Rectal smooth muscle tissue (tissue), 1 donor: Measurements from ENCODE around the gene CLEC4D.

Experiments
- H3K27ac ChIP-seq: one replicate; pipeline ENCODE4 v1.7.0; 2013; ENCODE audit warnings: low read depth, low read length, inconsistent platforms
- H3K27me3 ChIP-seq: one replicate; pipeline ENCODE4 v1.7.0; 2013; ENCODE audit warnings: low read length; ENCODE audit not compliant: control insufficient read depth, insufficient read depth
- H3K36me3 ChIP-seq: one replicate; pipeline ENCODE4 v1.7.0; 2013; ENCODE audit warnings: low read length; ENCODE audit not compliant: control insufficient read depth, insufficient read depth
- H3K4me1 ChIP-seq: one replicate; pipeline ENCODE4 v1.7.0; 2013; ENCODE audit warnings: low read length; ENCODE audit not compliant: control insufficient read depth, insufficient read depth
- H3K4me3 ChIP-seq: one replicate; pipeline ENCODE4 v1.7.0; 2013; ENCODE audit warnings: low read length
- H3K9ac ChIP-seq: one replicate; pipeline ENCODE4 v1.7.0; 2013; ENCODE audit warnings: low read length

The CLEC4D gene

GRCh38 chr12:8544295-8544694 lies 31.0 kb downstream of the CLEC4D start:
- H3K27ac ChIP-seq, result no peak overlapping the region
- H3K36me3 ChIP-seq, result no peaks in the 10 kb centered on the region
- H3K4me1 ChIP-seq, result no peaks in the 10 kb centered on the region
- H3K9ac ChIP-seq, result no peak overlapping the region
- no peaks in the 10 kb centered on the region for H3K27me3 ChIP-seq
- no peak overlapping the region for H3K4me3 ChIP-seq

- H3K4me3 ChIP-seq, result no peak overlapping the region
- H3K27me3 ChIP-seq, result no peaks in the 10 kb centered on the region
- no peaks in the 10 kb centered on the region for H3K4me1 ChIP-seq
- no peaks in the 10 kb centered on the region for H3K36me3 ChIP-seq
- H3K27ac ChIP-seq, result no peak overlapping the region
- H3K9ac ChIP-seq, result no peak overlapping the region
These were observed 33.3 kb downstream of the CLEC4D start for GRCh38 chr12:8546591-8546990.

- H3K27me3 ChIP-seq, result no peaks in the 10 kb centered on the region
- no peak overlapping the region for H3K27ac ChIP-seq
- H3K4me3 ChIP-seq, result no peak overlapping the region
- no peaks in the 10 kb centered on the region for H3K36me3 ChIP-seq
- H3K9ac ChIP-seq, result no peak overlapping the region
- H3K4me1 ChIP-seq, result no peaks in the 10 kb centered on the region
These were observed 34.3 kb downstream of the CLEC4D start for GRCh38 chr12:8547645-8548044.

- no peaks in the 10 kb centered on the region for H3K36me3 ChIP-seq
- H3K27me3 ChIP-seq, result no peaks in the 10 kb centered on the region
- no peak overlapping the region for H3K4me3 ChIP-seq
- no peaks in the 10 kb centered on the region for H3K4me1 ChIP-seq
- no peak overlapping the region for H3K9ac ChIP-seq
- no peak overlapping the region for H3K27ac ChIP-seq
These were observed 34.9 kb downstream of the CLEC4D start for GRCh38 chr12:8548192-8548591.

DNA sequence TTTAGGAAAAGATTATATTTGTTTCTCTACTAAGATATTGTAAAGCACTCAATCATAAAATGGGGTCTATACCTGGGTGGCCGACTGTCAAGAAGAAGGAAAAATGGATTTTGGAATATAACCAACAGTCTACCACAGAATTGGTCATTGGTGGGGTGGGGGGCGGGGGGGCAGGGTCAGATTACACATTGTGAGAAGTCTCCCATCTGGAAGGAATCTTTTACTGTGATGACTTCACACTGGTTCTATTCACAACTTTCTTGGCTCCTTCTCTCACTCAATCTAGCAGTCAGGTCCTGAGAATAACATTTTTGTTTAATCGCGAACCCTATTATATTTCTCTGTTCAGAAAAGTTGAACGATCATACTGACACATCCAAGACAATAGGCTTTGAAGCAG lies 36.1 kb downstream of the CLEC4D start:
- Histone ChIP-seq H3K4me3 (no peak overlapping the region), H3K27ac (no peak overlapping the region), H3K9ac (no peak overlapping the region), H3K36me3 (no peaks in the 10 kb centered on the region), H3K27me3 (no peaks in the 10 kb centered on the region), H3K4me1 (no peaks in the 10 kb centered on the region)

DNA sequence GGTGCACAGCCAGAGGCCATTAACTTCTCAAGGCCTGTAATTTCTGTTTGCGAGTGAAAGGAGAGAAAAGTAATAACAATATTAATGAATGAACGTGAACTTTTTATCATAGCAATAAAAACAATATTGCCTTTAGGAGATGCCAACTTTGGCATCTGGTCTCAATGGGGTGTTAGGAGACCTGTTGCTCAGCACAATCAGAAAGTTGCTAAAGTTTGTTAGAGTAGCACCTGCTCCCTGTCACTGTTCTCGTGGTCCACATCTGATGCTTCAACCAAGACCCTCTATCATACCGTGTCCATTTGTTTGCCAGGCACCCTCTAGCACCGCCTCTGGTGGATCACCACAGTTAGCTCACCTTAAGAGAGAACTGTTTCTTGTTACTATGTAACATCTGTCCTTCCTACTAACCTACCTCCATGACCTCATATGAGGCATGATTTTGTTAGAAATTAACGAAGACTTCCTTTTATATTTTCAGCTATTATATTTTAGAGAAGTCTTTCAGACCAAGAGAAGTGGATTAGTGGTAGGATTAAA lies 39.9 kb downstream of the CLEC4D start:
- Histone ChIP-seq H3K27me3 (no peaks in the 10 kb centered on the region), H3K9ac (no peak overlapping the region), H3K4me1 (no peaks in the 10 kb centered on the region), H3K4me3 (no peak overlapping the region), H3K36me3 (no peaks in the 10 kb centered on the region), H3K27ac (no peak overlapping the region)

- Histone ChIP-seq H3K4me1 (no peaks in the 10 kb centered on the region), H3K4me3 (no peak overlapping the region), H3K27ac (no peak overlapping the region), H3K36me3 (no peaks in the 10 kb centered on the region), H3K9ac (no peak overlapping the region), H3K27me3 (no peaks in the 10 kb centered on the region)
These were observed 41.3 kb downstream of the CLEC4D start for GRCh38 chr12:8554451-8555195.

GRCh38 chr12:8556531-8557097 lies 43.3 kb downstream of the CLEC4D start:
- Histone ChIP-seq H3K9ac (no peak overlapping the region), H3K27ac (no peak overlapping the region), H3K27me3 (no peaks in the 10 kb centered on the region), H3K4me3 (no peak overlapping the region), H3K4me1 (no peaks in the 10 kb centered on the region), H3K36me3 (no peaks in the 10 kb centered on the region)

- Histone ChIP-seq H3K27ac (no peak overlapping the region), H3K4me3 (no peak overlapping the region), H3K9ac (no peak overlapping the region), H3K27me3 (no peaks in the 10 kb centered on the region), H3K36me3 (no peaks in the 10 kb centered on the region), H3K4me1 (no peaks in the 10 kb centered on the region)
These were observed 46.4 kb downstream of the CLEC4D start for GRCh38 chr12:8559676-8560075.

GRCh38 chr12:8561011-8561410 lies 47.7 kb downstream of the CLEC4D start:
- no peak overlapping the region for H3K4me3 ChIP-seq
- H3K4me1 ChIP-seq, result no peaks in the 10 kb centered on the region
- H3K27ac ChIP-seq, result no peak overlapping the region
- H3K36me3 ChIP-seq, result no peaks in the 10 kb centered on the region
- H3K27me3 ChIP-seq, result no peaks in the 10 kb centered on the region
- H3K9ac ChIP-seq, result no peak overlapping the region

DNA sequence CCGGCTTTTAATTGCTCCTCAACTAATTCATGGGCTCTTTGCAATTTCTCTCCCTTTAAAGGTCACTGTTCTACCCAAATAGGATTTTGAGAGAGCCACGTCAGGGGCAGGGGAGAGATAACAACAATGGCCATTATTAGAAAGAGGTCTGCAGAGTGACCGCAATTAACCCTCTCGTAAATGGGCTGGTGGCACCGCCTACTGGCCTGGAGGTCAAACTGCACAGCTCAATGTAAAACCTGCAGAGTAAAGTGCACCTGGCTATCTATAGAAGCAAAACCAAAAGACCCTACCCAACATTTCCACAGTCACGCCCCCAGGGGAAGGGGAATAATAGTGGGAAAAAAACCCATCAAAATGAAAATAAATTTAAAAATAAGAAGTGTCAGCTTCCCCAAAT lies 49.0 kb downstream of the CLEC4D start:
- H3K9ac ChIP-seq, result no peak overlapping the region
- no peak overlapping the region for H3K27ac ChIP-seq
- H3K4me3 ChIP-seq, result no peak overlapping the region
- no peaks in the 10 kb centered on the region for H3K36me3 ChIP-seq
- H3K27me3 ChIP-seq, result no peaks in the 10 kb centered on the region
- H3K4me1 ChIP-seq, result no peaks in the 10 kb centered on the region

DNA sequence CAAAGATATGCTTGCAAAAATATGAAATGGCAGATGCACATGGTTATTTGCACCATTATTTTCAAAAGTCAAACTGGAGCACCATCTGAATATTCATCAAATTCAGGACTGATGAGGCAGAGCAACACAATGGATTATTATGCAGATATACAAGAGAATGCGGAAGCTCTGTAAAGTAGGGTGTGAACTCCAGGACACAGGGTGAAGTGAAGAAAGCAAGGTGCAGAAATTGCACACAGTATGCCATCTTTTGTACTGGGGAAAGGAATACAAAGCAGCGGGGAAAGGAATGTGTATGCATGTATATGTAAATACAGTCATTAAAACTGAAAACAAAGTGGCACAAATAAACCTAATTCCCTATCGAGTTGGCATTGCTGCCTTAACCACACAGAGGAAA lies 50.1 kb downstream of the CLEC4D start:
- H3K36me3 ChIP-seq, result no peaks in the 10 kb centered on the region
- H3K4me1 ChIP-seq, result no peaks in the 10 kb centered on the region
- no peak overlapping the region for H3K27ac ChIP-seq
- H3K9ac ChIP-seq, result no peak overlapping the region
- H3K27me3 ChIP-seq, result no peaks in the 10 kb centered on the region
- no peak overlapping the region for H3K4me3 ChIP-seq

- H3K4me1 ChIP-seq, result no peaks in the 10 kb centered on the region
- H3K9ac ChIP-seq, result no peak overlapping the region
- no peak overlapping the region for H3K27ac ChIP-seq
- H3K36me3 ChIP-seq, result no peaks in the 10 kb centered on the region
- no peak overlapping the region for H3K4me3 ChIP-seq
- no peaks in the 10 kb centered on the region for H3K27me3 ChIP-seq
These were observed 51.4 kb downstream of the CLEC4D start for GRCh38 chr12:8564656-8565055.
